Neural progenitor cell (in vitro differentiated cells): ENCODE results near the gene IRF5.

Experiments
- EZH2phosphoT487 ChIP-seq: fragments of 200-600 bp; sonication (generic); IDR thresholded peaks from 2 replicates; pipeline ENCODE4 v1.6.1; 2017; ENCODE audit warnings: antibody characterized with exemption
- TF ChIP-seq, protein P1 (sequence below): fragments of 200-600 bp; sonication (generic); IDR thresholded peaks from 2 replicates; pipeline ENCODE4 v1.5.1; 2017; ENCODE audit warnings: antibody characterized with exemption, mild to moderate bottlenecking

DNA sequence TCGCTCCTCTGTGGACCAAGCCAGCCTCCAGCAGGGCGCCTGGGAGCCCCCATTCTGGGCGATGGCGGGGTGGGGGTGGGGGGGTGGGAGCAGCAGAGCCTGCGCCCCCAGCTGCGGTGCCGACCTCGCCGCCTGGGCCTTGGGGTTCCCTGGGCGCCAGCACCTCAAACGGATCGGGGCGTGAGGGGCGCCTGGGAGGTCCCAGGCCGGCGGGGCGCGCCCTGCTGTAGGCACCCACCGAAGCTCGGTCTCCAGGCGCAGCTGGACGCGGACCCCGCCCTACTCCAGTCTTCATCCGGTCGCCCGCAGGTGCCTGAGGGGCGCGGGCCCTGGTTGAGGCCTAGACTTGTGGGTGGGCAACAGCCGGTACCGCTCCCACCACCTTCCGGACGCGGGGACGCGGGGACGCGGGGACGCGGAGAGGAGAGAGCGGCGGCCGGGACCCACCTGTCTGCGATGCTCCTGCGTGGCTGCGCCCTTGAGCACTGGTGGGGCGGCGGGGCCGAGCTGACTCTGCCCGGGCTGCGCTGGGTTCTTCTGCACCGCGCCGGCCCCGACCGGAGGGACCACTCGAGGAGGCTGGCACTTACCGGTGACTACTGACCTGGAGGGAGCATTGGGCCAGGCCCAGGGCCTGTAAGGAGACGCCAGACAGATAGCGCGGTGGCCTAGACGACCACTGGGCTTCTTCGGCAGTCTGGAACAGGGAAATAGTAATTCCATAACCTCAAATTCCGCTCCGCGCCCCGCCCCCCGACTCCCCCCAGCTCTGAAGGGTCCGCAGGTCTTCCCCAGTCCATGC, 21.7 kb upstream of the IRF5 start:
- TF ChIP-seq, protein P1, sequence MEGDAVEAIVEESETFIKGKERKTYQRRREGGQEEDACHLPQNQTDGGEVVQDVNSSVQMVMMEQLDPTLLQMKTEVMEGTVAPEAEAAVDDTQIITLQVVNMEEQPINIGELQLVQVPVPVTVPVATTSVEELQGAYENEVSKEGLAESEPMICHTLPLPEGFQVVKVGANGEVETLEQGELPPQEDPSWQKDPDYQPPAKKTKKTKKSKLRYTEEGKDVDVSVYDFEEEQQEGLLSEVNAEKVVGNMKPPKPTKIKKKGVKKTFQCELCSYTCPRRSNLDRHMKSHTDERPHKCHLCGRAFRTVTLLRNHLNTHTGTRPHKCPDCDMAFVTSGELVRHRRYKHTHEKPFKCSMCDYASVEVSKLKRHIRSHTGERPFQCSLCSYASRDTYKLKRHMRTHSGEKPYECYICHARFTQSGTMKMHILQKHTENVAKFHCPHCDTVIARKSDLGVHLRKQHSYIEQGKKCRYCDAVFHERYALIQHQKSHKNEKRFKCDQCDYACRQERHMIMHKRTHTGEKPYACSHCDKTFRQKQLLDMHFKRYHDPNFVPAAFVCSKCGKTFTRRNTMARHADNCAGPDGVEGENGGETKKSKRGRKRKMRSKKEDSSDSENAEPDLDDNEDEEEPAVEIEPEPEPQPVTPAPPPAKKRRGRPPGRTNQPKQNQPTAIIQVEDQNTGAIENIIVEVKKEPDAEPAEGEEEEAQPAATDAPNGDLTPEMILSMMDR, result no peak
- peak; percentile 67 for TF ChIP-seq EZH2phosphoT487
